Stimulated activated CD4-positive, alpha-beta T cell treated with anti-CD3 and anti-CD28 coated beads, Interleukin-12 subunit alpha, Interleukin-12 subunit beta, amount 100 ng/mL, for 24 hours (primary cell): ENCODE measurements around the gene AKR7A3.

Experiments used
- DNase-seq, 2 experiments: peaks; one replicate each; pipeline ENCODE4 v3.0.0-alpha.2; 2020; ENCODE audit warnings: low read depth in 2 of 2

AKR7A3 gene

DNA sequence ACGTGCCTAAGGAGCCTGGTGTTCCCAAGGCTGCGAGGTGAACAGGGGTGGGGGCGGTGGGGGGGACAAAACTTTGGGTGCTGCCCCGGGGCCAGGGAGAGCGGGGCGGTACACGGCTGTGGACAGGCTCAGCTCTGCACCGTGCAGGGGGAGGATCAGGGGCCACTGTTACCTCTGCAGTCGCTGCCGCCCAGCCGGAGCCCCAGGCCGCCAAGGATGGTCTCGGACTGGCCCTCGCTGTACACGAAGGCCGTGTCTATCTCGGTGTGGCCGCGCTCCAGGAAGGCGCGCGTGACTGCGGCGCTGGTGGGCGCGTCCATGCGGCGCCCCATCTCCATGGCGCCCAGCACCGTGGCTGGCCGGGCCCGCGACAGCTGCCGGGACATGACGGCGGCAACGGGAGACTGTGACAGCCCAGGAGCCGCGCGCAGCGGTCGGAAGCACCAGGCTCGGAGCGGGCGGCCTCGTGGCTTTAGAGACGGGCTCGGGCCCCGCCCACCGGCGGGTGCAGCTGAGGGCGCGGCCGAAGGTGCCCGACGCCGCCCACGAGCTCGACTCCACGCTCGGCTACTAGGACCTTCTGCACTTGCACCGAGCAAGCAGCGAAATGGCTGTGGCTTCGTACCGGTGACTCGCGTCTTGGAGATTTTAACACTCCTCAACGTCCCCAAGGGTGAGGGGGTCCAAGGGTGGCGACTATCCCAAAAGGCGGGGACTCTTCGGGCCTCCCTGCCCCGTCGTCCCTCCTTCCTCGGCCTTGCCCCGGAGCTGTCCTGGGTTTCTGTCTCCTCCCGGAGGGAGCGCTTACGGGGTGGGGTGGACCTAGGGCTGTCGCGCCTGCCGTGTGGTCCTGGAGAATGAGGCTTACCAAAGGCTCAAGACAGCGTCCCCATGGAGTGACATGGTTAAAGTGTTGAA is at the start of gene AKR7A3:
Gene AKR7A3, minus strand, starts transcription at position 447 of the 918 bp plus-strand sequence. Its CDS starts 61 bp downstream, at position 386.
- peak; percentile 17 to 53 for DNase-seq

DNA sequence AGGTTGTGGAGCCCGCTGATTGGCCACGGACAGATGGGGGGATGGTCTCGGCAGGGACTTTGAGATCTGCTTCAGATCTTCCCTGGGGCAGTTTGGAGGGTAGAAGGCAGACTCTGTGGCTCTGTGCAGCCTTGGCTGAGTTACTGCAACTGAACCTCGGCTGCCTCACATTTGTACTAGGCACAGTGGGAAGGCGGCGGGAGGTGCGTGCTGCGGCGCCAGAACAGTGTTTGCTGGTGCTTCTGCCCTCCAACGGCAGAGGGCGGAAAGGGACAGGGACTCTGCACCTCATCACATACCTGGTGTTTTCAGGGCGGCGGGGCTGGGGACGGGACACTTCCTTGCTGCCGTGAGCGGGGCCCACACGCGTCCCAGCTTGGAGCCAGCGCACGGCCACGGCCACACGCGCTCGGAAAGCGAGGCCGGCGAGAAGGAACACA is 49.8 kb upstream of the AKR7A3 start:
- no peak for DNase-seq

DNA sequence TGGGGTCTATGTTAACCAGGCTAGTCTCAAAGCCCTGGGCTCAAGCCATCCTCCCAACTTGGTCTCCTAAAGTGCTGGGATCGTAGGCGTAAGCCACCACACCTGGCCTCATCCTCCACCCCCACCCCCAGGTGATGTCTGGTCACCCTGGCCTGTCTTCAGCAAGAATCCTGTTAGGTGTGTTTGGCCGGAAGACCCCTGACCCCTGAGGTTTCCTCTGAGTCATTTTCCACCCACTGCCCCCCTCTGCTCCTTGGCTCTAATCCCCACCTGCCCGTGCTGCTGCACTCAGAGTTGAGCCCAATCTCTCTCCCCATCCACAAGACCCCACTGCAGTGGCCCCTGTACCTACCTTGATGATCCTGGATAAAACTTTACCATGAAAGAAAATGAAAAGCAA is 48.7 kb upstream of the AKR7A3 start:
- no peak for DNase-seq

DNA sequence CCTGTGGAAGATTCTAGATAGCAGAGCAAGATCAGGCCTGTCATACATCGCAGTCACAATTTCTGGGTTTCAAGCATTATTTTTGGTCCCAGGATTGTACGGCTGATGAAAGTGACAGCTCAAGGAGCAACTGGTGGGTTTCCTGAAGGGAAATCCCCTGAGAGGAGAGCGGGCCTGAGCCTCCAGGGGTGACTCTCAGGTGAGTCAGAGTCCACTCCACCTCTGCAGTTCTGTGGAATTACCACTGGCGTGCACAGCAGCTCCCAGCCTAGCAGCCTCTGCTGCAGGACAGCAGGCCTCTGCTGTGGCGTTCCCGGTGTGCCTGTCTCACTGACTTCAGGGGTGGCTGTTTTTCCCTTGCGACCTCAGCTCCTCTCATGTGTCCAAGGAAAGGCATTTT is 48.0 kb upstream of the AKR7A3 start:
- peak; percentile 38 to 49 for DNase-seq

DNA sequence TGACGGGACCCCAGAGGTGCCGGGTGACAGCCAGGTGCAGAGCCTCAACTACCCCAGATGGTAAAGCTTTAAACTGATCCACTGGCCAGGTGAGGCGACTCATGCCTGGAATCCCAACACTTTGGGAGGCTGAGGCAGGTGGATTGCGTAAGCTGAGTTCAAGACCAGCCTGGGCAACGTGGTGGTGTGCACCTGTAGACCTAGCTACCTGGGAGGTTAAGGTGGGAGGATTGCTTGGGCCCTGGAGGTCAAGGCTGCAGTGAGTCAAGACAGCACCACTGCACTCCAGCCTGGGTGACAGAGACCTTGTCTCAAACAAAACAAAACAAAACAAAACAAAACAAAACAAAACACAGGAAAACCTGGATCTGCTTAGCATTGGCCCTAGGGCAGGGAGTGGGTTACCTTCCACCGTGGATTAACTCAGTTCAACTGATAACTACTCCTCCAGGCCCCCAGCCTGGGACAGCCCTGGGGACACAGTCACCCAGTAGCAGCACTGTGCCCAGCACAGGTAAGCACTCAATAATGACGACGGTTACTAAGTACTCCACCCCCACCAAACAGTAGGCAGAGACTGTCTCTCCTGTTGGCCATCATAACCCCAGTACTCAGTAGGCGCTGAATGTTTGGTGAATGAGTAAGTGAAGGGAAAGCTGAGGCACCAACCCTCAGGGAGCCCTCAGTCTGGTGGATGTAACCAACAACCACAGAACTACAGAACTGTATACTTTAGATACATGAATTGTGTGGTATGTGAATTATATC is 45.2 kb upstream of the AKR7A3 start:
- DNase-seq = no peak

- no peak for DNase-seq
Measured at GRCh38 chr1:19332832-19333231, 44.3 kb upstream of the AKR7A3 start.

DNA sequence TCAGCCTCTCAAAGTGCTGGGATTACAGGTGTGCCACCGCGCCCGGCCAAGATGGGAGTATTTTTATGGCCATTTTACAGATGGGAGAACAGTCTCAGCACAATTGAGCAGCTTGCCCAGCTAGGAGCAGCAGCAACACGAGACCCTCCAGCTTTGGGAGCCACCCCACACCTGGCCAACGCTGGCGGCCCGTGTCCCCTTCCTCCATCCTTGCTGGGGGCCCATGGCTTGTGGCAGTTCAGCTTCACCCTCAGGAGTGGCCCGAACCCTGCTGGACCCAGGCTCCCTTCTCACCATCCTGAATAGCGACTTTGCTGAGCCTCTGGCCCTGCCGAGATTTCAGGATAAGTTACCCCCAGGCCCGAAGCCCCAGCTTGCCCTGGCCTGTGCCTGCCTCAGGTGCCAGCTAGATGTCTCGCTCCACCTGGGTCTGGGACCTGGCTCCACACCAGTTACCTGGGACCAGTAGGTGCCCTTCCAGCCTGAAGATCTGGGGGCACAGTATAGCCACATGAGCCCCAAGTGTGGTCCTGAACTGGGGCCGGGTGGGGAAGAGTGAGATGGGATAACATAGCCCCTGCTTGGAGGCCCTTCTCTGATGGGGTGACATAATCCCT is 42.8 kb upstream of the AKR7A3 start:
- DNase-seq = no peak

- no peak for DNase-seq
Measured at GRCh38 chr1:19330449-19331135, 42.0 kb upstream of the AKR7A3 start.

GRCh38 chr1:19329611-19330010 is 41.0 kb upstream of the AKR7A3 start:
- DNase-seq = no peak

GRCh38 chr1:19329188-19329587 is 40.6 kb upstream of the AKR7A3 start:
- no peak for DNase-seq

DNA sequence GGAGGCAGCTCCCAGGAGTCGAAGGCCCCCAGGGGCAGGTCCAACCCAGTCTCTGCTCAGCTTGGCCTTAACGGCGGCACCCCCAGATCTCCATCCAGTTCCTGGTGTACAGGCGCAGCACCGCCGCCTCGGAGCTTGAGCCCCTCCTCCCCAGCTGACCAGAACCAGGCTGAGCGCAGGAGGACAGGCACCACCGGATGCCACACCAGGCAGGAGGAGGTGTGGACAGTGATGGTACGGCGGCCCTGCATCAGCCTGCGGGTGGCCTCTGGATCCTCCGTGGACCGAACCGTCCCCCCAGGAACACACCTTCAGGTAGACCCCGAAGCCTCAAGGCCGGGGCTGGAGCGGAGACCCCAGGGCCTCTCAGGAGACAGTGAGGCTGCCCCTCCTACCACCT is 39.9 kb upstream of the AKR7A3 start:
- DNase-seq = no peak

- no peak for DNase-seq
Measured at GRCh38 chr1:19327736-19328135, 39.2 kb upstream of the AKR7A3 start.

DNA sequence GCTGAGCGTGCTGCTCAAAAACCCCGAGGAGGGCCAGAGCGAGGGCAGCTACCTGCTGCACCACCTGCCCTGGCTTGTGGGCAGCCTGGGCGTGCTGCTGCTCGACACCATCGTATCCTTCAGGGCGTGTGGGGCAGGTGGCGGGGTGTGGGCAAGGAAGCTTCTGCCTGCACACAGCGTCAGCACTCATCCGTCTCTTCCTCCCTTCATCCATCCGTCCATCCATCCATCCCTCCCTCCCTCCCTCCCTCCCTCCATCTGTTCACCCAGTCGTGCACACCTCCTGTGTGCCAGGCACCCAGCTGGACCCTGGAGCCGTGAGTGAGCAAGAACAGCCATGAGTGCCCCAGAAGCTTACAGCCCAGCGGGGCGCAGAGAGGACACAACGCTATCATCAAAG is 38.7 kb upstream of the AKR7A3 start:
- no peak for DNase-seq

GRCh38 chr1:19326748-19327065 is 38.1 kb upstream of the AKR7A3 start:
- DNase-seq = no peak

- DNase-seq = no peak
Measured at GRCh38 chr1:19325958-19326747, 37.6 kb upstream of the AKR7A3 start.

GRCh38 chr1:19325368-19325957 is 36.9 kb upstream of the AKR7A3 start:
- DNase-seq = no peak

DNA sequence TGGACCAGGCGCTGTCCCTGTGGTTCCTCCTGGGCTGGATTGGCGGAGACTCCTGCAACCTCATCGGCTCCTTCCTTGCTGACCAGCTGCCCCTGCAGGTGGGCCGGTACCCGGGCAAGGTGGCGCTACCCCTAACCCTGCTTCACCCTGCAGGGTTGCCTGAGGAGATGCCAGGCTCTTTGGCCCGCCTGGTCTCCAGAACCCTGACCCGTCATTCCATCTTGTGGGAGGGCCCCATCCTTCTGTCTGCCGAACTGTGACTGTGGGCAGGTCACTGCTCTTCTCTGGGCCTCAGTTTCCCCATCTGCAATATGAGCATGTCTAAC is 36.1 kb upstream of the AKR7A3 start:
- DNase-seq = no peak

- no peak for DNase-seq
Measured at GRCh38 chr1:19323987-19324664, 35.6 kb upstream of the AKR7A3 start.

- DNase-seq = no peak
Measured at GRCh38 chr1:19322481-19322880, 33.9 kb upstream of the AKR7A3 start.

DNA sequence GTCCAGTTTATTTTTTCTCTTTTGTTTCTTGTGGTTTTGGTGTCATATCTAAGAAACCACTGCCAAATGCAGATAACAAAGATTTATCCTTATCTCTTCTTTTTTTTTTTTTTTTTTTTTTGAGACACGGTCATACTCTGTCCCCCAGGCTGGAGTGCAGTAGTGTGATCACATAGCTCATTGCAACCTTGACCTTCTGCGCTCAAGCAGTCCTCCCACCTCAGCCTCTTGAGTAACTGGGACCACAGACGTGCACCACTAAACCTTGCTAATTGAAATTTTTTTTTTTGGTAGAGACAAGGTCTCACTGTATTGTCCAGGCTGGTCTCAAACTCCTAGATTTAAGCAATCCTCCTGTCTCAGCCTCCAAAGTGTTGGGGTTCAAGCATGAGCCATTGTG is 32.5 kb upstream of the AKR7A3 start:
- no peak for DNase-seq
